Mononuclear cell (primary cell): ENCODE data around the gene PTBP3. TPM values are rescaled to one million over a fixed set of nuclear protein-coding genes. Genes with fewer than 3 reads are reported as not detected.
"Not testable (repeated sequence)": the region's sequence is repeated elsewhere in the genome, so short reads cannot be mapped to it uniquely, and the experiment has no call there.

Source experiments
- H3K27me3 ChIP-seq: 2 replicates; pipeline ENCODE4 v1.6.0; 2011; ENCODE audit warnings: low read length, control low read depth; ENCODE audit not compliant: insufficient read depth
- H3K4me1 ChIP-seq: 2 replicates; pipeline ENCODE4 v1.5.1; 2011; ENCODE audit warnings: mild to moderate bottlenecking, low read length, control low read depth; ENCODE audit not compliant: insufficient read depth
- H3K4me3 ChIP-seq: 2 replicates; pipeline ENCODE4 v1.5.1; 2011; ENCODE audit warnings: mild to moderate bottlenecking, low read length, moderate library complexity
- H3K9me3 ChIP-seq: 2 replicates; pipeline ENCODE4 v1.5.1; 2011; ENCODE audit warnings: low read depth, mild to moderate bottlenecking, control low read depth, low read length
- total RNA-seq: library from RNA; depleted of rRNA; stranded (reverse); fragments of >200 nt; gene quantifications from one replicate; pipeline ENCODE4 v1.2.3, GENCODE V29; 2012

The PTBP3 gene
- total RNA-seq, 1 donor: 89.3 TPM

- Histone ChIP-seq H3K27me3 (no peaks in the 10 kb centered on the region), H3K9me3 (no peaks in the 10 kb centered on the region), H3K4me3 (no peak overlapping the region), H3K4me1 (peaks cover 6% of the 10 kb centered on the region)
These were observed 138.4 kb downstream of the PTBP3 start for GRCh38 chr9:112194969-112195431.

GRCh38 chr9:112193572-112194288 is 139.7 kb downstream of the PTBP3 start:
- no peak overlapping the region for H3K4me3 ChIP-seq
- H3K27me3 ChIP-seq: no peaks in the 10 kb centered on the region
- H3K4me1 ChIP-seq: peaks cover 6% of the 10 kb centered on the region
- no peaks in the 10 kb centered on the region for H3K9me3 ChIP-seq

- H3K4me1 ChIP-seq, H3K27me3 ChIP-seq: not testable (repeated sequence)
These were observed 143.1 kb downstream of the PTBP3 start for GRCh38 chr9:112190320-112190719.

GRCh38 chr9:112188884-112189283 is 144.5 kb downstream of the PTBP3 start:
- no peaks in the 10 kb centered on the region for H3K27me3 ChIP-seq
- no peaks in the 10 kb centered on the region for H3K4me1 ChIP-seq
- H3K9me3 ChIP-seq: no peaks in the 10 kb centered on the region
- H3K4me3 ChIP-seq: no peak overlapping the region

More at GRCh38 chr9:112190320-112190719, 143.1 kb downstream of the PTBP3 start:
- H3K4me3 ChIP-seq, H3K9me3 ChIP-seq: not testable (repeated sequence)

GRCh38 chr9:112187404-112187803 is 146.0 kb downstream of the PTBP3 start:
- H3K27me3 ChIP-seq: no peaks in the 10 kb centered on the region
- no peaks in the 10 kb centered on the region for H3K4me1 ChIP-seq
- no peak overlapping the region for H3K4me3 ChIP-seq
- no peaks in the 10 kb centered on the region for H3K9me3 ChIP-seq

GRCh38 chr9:112186695-112187094 is 146.7 kb downstream of the PTBP3 start:
- H3K4me3 ChIP-seq: no peak overlapping the region
- peaks cover 1% of the 10 kb centered on the region for H3K4me1 ChIP-seq
- no peaks in the 10 kb centered on the region for H3K27me3 ChIP-seq
- H3K9me3 ChIP-seq: no peaks in the 10 kb centered on the region

- peaks cover 19% of the 10 kb centered on the region for H3K4me1 ChIP-seq
- no peaks in the 10 kb centered on the region for H3K9me3 ChIP-seq
- H3K27me3 ChIP-seq: no peaks in the 10 kb centered on the region
- H3K4me3 ChIP-seq: no peak overlapping the region
These were observed 148.5 kb downstream of the PTBP3 start for GRCh38 chr9:112184946-112185345.

GRCh38 chr9:112184221-112184620 is 149.2 kb downstream of the PTBP3 start:
- Histone ChIP-seq H3K27me3 (no peaks in the 10 kb centered on the region), H3K4me1 (peaks cover 26% of the 10 kb centered on the region), H3K4me3 (no peak overlapping the region), H3K9me3 (no peaks in the 10 kb centered on the region)

GRCh38 chr9:112180387-112180881 is 153.0 kb downstream of the PTBP3 start:
- peaks cover 61% of the 10 kb centered on the region for H3K4me1 ChIP-seq
- H3K4me3 ChIP-seq: no peak overlapping the region
- no peaks in the 10 kb centered on the region for H3K27me3 ChIP-seq
- H3K9me3 ChIP-seq: no peaks in the 10 kb centered on the region

GRCh38 chr9:112179816-112180215 is 153.6 kb downstream of the PTBP3 start:
- peaks cover 62% of the 10 kb centered on the region for H3K4me1 ChIP-seq
- no peaks in the 10 kb centered on the region for H3K27me3 ChIP-seq
- H3K4me3 ChIP-seq: no peak overlapping the region

GRCh38 chr9:112176524-112176923 is 156.9 kb downstream of the PTBP3 start:
- H3K27me3 ChIP-seq: no peaks in the 10 kb centered on the region
- no peak overlapping the region for H3K4me3 ChIP-seq
- no peaks in the 10 kb centered on the region for H3K9me3 ChIP-seq
- peaks cover 89% of the 10 kb centered on the region for H3K4me1 ChIP-seq

More at GRCh38 chr9:112179816-112180215, 153.6 kb downstream of the PTBP3 start:
- no peaks in the 10 kb centered on the region for H3K9me3 ChIP-seq

- no peaks in the 10 kb centered on the region for H3K27me3 ChIP-seq
- no peaks in the 10 kb centered on the region for H3K9me3 ChIP-seq
- H3K4me3 ChIP-seq: no peak overlapping the region
- peaks cover 89% of the 10 kb centered on the region for H3K4me1 ChIP-seq
These were observed 157.6 kb downstream of the PTBP3 start for GRCh38 chr9:112175796-112176315.

- peaks cover 88% of the 10 kb centered on the region for H3K4me1 ChIP-seq
- H3K9me3 ChIP-seq: no peaks in the 10 kb centered on the region
- peak within 1 kb of the TSS; percentile 52 for H3K4me3 ChIP-seq
- no peaks in the 10 kb centered on the region for H3K27me3 ChIP-seq
These were observed 158.2 kb downstream of the PTBP3 start, which contains the start of gene SUSD1 for GRCh38 chr9:112174965-112175795. Gene SUSD1 (minus strand): TSS chr9:112175297. CDS start chr9:112175235, 62 bp downstream.

GRCh38 chr9:112174222-112174964 is 159.0 kb downstream of the PTBP3 start:
- Histone ChIP-seq H3K9me3 (no peaks in the 10 kb centered on the region), H3K4me3 (peak overlapping the region; percentile 52), H3K27me3 (no peaks in the 10 kb centered on the region), H3K4me1 (peaks cover 88% of the 10 kb centered on the region)
